Suppressor macrophage treated with lipopolysaccharide for 4 hours (primary cell): Measurements from ENCODE around the gene PRKN.
A peak's percentile ranks its signal among the peaks of the same experiment; 100 is the strongest.

ENCODE experiments used
- DNase-seq: peaks from one replicate; pipeline ENCODE4 v3.0.0-alpha.2; 2020

Gene PRKN

GRCh38 chr6:162671580-162672165 lies 55.9 kb downstream of the PRKN start:
- DNase-seq: no peak

- DNase-seq: no peak
Observed at GRCh38 chr6:162670345-162670744, 57.2 kb downstream of the PRKN start.

- DNase-seq: no peak
Observed at GRCh38 chr6:162666246-162666645, 61.3 kb downstream of the PRKN start.

GRCh38 chr6:162653808-162654207 lies 73.8 kb downstream of the PRKN start:
- DNase-seq: no peak

- no peak for DNase-seq
Observed at GRCh38 chr6:162651505-162651904, 76.1 kb downstream of the PRKN start.

GRCh38 chr6:162649271-162649670 lies 78.3 kb downstream of the PRKN start:
- DNase-seq: no peak

- DNase-seq: no peak
Observed at GRCh38 chr6:162644153-162644552, 83.4 kb downstream of the PRKN start.

GRCh38 chr6:162640756-162641155 lies 86.8 kb downstream of the PRKN start:
- no peak for DNase-seq

- no peak for DNase-seq
Observed at GRCh38 chr6:162639951-162640350, 87.6 kb downstream of the PRKN start.

GRCh38 chr6:162638931-162639574 lies 88.5 kb downstream of the PRKN start:
- DNase-seq: no peak

- DNase-seq: no peak
Observed at GRCh38 chr6:162637317-162637716, 90.2 kb downstream of the PRKN start.

- no peak for DNase-seq
Observed at GRCh38 chr6:162636167-162636566, 91.4 kb downstream of the PRKN start.

GRCh38 chr6:162631546-162631945 lies 96.0 kb downstream of the PRKN start:
- DNase-seq: no peak

- no peak for DNase-seq
Observed at GRCh38 chr6:162630069-162630468, 97.5 kb downstream of the PRKN start.

- no peak for DNase-seq
Observed at GRCh38 chr6:162627825-162628224, 99.7 kb downstream of the PRKN start.

GRCh38 chr6:162627362-162627761 lies 100.2 kb downstream of the PRKN start:
- no peak for DNase-seq

- no peak for DNase-seq
Observed at GRCh38 chr6:162626869-162627268, 100.7 kb downstream of the PRKN start.

GRCh38 chr6:162625846-162626540 lies 101.6 kb downstream of the PRKN start:
- DNase-seq: no peak

GRCh38 chr6:162622572-162622971 lies 105.0 kb downstream of the PRKN start:
- no peak for DNase-seq

- no peak for DNase-seq
Observed at GRCh38 chr6:162621246-162621645, 106.3 kb downstream of the PRKN start.

GRCh38 chr6:162620073-162620472 lies 107.5 kb downstream of the PRKN start:
- DNase-seq: no peak

- no peak for DNase-seq
Observed at GRCh38 chr6:162618448-162619002, 109.0 kb downstream of the PRKN start.

GRCh38 chr6:162615016-162615705 lies 112.4 kb downstream of the PRKN start:
- DNase-seq: peak; percentile 17
